DMS 273 (cell line): Measurements from ENCODE around the gene PCDH15.

Experiments
- DNase-seq: peaks from one replicate; lab custom pipeline; 2025; ENCODE audit not compliant: unreplicated experiment; lab: John Stamatoyannopoulos, UW

The PCDH15 gene

DNA sequence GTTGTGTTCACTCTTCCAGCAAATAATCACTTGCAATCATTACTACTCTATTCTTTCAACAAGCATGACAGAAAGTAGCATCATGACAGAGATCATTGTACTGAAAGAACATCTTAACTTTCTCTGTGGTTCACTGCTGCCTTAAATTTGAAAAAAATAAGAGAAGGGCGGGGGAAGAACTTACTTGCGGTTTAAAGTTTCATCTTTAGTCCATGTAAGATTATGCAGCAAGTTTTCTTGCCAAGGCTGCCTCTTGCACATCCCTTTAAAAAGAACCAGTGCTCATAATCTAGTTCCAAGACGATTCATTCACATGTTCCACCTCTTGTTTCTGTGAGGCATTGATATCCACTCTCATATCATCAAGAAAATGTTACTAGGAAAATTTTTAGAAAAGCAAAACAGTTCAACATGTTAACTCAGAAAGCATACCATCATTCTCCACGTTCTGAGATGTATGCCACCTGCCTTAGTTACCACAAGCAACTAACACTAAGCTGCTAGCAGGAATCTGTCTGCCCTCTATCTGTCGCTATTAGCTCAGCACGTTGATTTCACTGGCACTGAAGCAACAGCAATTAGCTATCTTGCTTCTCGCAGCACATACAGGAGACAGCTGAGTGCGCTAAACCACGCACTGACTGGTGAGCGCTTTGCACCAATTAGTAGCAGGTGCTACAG, at the start of gene PCDH15:
Gene PCDH15 (minus strand): TSS at position 491 of the 681 bp plus-strand sequence. CDS start 136,969 bp downstream, outside the sequence.
- peak; percentile 20 for DNase-seq

DNA sequence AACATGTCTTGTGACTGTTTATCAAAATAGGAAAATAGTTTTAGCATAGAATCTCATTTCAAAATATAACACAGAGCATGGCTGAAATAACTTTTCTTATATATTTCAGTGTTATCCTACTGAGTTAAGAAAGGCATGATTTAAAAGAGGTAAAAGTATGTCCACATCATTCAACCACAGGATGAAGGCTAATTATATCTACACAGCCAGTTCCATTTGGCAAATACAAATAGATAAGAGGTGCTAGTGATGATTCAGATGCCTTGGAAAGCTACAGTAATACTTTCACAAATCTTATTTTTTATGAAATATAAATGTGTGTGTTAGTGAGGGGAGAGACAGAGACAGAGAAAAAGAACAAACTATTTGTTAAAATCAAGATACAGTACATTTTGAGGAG, 42.9 kb upstream of the PCDH15 start:
- DNase-seq: no peak

DNA sequence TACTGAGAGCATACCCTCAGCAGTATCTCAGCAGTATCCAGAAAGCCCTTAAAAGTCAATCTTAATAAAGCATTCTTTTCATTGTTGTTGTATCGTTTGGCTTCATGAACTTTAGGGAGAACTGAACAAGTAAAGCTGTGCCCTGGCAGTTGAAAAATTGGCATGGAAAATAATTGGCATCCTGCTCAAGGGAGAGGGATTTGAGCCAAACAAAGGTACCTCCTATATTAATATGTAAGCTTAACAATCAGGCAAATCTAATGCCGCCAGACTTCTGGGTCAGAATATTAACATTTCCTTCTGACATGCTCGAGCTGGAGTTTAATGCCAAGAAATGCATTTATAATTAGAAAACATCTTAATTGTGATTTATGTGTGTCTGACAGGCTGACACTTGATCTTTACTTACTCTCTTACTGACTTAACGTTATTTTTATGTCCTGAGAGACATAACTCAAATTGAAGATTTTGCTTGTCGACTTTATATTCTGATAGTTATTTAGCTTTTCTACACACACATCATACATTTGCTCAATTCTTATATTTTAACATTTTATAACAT, 42.1 kb upstream of the PCDH15 start:
- DNase-seq: no peak

DNA sequence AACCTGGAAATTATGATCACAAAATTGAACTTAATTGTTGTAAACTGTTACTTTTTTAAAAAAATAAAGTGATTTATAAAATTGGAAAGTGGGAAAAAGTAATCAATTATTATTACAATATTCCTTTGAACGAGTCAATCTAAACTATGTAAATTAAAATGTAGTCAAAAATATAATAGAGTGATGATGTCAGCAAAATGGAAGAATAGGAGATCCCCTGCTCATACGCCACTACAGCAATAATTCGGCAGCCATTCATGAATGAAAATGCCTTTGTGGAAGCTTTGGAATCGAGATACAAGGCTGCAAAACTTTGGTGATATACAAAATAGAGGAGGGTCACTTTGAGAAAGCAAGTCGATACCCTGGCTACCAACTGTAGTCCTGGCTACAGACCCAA, 36.4 kb upstream of the PCDH15 start:
- no peak for DNase-seq

DNA sequence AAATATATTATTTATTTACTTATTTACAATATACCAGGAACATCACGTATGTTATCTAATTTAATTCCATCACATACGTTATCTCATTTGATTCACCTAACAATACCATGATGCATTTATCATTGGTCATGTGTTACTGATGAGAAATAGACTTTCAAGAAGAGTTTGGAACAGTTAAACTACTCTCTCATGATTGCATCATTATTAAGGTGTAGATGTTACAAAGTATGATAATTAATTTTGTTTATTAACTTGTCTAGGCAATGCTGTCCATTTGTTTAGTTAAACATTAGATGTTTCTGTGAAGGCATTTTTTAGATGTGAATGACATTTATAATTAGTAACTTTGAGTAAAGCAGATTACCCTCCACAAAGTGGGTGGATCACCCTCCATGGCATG, 32.0 kb upstream of the PCDH15 start:
- no peak for DNase-seq

DNA sequence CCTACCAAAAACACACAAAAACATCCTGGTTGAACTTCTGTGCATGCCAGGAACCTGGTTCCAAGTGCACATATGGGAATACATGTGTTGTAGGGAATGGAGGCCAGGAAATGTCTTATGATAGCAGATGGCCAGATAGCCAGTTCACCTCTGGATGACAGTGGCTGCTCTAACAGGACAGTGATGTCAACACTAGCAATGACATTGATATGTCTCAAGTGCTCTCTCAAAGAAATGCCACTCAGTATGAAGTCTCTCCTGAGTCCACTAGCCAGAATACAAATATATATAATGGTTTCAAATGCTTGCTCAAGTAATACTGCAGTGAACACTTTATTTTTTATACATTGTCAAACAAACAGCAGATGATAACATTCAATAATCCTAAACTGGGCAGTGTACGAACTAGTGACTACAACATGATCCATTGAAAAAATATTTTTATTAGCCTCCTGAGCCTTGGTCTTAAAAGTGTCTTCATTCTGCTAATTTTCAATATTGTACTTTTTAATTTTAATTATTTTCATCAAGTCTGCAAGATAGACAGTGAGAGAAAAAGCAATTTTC, 26.0 kb upstream of the PCDH15 start:
- DNase-seq: no peak

DNA sequence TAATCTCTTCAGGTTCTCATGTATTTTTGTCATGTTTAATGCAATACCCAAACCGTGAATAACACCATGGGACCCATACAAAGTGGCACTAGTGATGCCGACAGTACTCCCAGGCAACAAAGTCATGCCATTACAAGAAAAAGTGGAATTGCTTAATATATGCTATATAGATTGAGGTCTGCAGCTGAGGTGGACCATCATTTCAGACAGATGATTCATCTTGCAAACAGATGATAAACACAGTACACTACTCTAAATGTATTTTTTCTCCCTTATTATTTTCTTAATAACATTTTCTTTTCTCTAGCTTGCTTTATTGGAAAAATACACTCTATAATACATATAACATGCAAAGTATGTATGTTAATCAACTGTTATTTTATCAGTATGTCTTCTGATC, 14.6 kb upstream of the PCDH15 start:
- no peak for DNase-seq

DNA sequence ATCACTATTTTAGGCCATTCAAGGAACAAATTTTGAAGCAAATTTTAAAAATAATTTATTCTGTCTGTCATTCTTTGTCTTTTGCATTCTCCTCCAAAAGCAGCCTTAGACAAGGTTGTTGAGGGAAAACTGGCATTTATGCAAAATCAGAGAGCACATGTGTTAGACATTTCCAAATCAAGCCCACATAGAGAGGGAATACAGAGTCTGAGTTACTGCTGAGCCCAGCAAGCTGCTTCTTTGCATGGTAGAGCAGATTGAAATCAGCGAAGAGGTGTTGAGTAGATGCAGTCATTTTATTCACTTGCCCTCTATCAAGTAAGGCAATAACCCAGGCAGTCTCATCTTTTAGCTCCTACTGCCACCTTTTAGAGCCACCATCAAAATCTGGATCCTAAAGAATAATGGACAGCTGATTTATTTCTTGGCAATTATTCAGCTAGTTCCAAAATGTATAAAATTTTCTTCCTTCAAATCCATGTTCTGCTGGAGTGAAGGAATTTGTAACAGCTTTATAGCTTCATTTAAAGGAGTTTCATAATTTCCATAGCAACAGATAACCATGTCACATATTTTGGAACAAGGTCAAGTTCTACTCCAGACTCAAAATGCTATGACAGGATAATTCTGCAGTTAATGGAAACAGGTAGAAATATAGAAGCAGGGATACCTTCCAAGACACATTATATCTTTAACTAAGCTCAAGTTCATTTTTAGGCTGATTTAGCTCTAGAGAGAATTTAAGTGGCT, 7.3 kb upstream of the PCDH15 start:
- no peak for DNase-seq

DNA sequence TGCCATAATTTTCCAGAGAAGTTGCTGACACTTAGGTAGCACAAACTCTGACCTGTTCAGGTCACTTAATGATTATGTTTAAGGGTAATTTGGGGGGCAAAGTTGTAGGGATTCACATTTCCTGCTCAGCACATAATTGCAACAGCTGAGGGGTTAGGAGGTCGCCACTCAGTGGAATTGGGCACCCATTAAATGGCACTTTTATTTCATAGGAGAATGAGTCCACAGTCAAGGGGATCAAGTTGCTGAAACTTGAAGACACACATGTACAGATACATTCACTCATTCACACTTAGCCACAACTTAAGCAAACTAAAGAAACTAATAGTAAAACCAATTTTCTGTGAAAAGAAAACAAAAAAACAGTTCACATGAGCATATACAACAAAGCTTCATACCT, 1.5 kb downstream of the PCDH15 start:
- no peak for DNase-seq

DNA sequence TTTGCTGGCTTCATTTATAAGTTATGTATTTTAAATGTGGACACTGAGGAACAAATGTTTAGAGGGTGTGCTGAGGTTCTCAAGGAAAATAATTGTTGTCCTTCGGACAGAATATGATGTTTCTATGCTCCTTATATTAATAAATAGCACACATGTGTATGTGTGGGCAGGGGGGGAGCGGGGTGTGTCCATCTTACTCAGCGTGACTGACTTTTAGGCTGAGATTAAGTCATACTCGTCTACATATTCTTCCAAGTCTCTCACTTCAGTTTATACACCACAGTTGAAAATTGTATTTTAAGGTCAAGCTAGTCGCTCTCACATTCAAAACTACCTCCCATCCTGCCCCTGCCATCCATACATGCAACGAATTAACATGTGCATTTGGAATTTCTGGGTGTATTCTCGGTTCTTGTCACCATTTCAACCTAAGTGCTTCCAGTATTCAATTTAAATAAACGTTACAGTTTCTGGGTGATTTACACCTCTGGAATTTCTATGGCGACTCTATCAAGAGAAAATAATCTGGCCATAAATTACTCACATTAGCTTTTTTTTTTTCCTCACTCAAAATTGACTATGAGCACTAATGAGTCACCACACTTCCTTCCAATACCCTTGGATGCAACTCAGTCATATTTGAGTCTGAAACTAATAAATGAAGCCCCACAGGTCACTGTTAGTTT, 3.3 kb downstream of the PCDH15 start:
- DNase-seq: no peak

DNA sequence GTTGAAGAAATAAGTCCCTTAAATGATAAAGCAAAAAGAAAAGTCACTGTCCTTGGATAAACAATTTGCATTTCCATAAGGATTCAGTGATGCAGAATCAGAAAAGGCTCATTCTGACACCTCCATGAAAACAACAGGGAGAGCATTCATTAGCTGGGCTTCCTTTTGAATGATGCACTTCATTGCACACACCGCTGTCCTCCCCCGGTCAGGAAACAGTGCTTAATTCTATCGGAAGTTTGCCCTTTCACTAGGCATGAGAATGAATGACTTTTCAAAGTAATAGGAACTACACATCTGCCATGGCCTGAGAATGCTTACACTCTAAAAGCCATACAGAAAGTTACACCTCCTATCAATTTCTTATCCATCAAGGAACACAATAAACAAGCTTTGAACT, 4.2 kb downstream of the PCDH15 start:
- DNase-seq: no peak

DNA sequence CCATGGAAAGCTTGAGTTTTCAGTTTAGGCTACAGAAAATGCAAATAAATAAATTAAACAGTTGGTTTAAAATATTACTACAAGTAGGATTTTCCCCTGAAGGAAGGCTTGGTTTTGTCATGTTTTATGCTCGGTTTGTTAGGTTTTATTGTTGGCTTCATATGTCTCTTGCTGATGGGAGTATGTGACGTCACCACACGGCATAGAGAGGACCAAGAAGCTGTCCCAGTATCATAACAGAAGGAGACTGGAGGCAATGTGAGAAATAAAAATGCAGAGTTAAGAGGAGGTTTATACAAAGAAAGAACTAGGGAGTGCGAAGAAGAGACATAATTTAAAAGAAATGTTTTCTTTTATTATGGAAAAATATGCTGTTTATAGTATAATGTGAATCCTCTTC, 24.4 kb downstream of the PCDH15 start:
- no peak for DNase-seq

DNA sequence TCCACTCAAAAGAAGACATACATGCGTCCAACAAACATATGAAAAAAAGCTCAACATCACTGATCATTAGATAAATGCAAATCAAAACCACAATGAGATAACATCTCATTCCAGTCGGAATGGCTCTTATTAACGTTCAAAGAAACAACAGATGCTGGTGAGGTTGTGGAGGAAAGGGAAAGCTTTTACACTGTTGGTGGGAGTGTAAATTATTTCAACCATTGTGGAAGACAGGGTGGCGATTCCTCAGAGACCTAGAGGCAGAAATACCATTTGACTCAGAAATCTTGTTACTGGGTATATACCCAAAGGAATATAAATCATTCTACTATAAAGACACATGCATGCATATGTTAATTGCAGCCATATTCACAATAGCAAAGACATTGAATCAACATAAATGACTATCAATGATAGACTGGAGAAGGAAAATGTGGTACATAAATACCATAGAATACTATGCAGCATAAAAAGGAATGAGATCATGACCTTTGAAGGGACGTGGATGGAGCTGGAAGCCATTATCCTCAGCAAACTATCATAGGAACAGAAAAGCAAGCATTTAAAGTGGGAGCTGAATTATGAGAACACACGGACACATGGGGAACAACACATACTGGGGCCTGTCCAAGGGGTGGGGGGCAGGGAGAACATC, 28.4 kb downstream of the PCDH15 start:
- no peak for DNase-seq

DNA sequence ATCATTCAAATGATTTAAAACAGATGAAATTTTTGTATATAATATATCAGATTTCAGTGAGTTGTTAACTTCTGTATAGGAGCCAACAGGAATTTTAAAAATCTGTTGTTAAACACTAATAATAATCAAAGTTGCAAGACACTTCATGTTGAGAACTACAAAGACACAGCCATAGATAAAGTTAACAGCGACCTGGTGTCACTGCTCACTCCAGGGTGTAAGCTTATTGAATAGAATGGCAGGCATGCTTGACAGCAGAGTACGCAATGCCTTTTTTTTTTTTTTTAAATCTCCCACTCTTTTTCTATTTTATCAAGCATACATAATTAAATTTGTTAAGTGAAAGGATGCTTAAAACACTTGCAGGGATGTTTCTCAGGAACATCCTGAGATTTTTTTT, 32.0 kb downstream of the PCDH15 start:
- DNase-seq: no peak

DNA sequence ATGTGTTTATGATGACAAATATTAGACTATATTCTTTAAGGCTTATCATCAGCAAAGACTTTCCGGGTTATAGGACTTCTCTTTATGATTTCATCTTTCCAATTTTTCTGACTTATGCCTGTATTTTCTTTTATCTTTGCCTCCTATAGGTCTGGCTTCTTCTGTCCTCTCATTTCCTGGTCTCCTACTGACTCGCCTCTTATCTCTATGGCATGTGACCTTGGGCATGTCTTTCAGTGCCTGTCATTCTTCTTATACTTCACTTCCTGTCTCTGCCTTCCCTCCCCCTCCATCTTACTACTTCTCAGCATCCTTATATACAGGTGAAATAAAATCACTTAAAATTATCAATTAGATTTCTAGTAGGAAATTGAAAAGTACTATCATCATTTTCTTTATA, 42.2 kb downstream of the PCDH15 start:
- no peak for DNase-seq

DNA sequence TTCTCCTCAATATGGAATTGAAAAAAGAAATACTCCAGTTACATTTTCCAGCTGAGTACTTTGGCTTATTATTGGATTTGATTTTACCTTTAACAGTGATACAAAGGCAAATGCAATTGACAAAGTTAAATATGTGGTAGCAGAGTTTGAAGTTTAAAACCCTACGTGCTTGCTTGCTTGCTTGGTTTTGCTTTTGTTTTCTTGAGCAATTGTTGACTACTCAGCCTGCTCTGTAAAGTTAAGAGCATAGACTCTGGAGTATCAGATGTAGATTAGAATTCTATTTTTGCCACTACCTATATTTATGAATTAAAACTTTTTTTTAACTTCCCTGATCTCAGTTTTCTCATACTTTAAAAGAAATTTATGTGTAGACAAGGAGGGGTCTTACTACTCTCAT, 51.4 kb downstream of the PCDH15 start:
- no peak for DNase-seq

DNA sequence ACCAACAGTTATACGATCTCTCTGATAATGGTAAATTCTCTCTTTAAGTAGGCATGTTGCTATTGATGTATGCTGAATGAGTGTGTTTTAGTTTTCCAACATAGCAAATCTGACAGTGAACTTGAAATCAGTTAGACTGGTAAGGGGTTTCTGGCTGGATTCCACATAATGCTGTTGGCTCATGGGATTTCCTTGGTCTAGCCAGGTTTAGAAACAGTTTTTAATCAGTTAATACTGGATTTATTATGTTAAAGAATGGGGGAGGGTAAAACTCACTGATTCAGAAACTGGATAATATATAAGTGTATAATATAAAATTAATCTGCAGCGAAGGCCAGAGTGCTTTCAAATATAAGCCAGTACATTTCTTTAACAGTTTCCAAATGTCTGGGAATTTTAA, 55.6 kb downstream of the PCDH15 start:
- DNase-seq: no peak

DNA sequence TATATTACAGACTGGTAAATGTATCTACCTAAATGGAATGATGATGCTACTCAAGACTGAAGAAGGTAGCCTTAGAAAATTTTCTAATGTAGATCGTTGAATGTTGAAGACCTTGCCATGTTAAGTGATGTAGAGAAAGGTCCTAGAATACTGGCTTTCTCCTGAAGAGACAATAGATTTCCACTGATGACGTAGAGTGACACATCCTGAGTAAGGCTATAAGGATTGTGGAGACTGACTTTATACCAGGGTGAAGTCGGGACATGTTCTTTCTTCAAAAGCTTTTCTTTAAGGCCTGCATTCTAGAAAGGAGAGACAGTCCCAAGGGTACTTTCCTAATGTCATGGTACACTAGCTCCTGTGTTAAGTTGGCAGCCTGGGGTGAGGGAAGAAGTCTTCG, 58.6 kb downstream of the PCDH15 start:
- no peak for DNase-seq

DNA sequence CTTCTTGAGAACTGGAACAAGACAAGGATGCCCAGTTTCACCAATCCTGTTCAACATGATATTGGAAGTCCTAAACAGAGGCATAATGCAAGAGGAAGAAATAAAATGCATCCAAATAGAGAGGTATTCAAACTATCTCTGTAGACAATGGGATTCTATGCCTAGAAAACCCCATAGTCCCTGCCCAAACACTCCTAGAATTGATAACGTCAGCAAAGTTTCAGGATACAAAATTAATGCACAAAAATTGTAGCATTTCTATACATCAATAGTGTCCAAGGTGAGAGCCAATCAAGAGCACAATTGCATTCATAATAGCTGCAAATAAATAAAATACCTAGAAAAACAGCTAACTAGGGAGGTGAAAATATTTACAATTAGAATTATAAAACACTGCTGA, 72.5 kb downstream of the PCDH15 start:
- DNase-seq: no peak

DNA sequence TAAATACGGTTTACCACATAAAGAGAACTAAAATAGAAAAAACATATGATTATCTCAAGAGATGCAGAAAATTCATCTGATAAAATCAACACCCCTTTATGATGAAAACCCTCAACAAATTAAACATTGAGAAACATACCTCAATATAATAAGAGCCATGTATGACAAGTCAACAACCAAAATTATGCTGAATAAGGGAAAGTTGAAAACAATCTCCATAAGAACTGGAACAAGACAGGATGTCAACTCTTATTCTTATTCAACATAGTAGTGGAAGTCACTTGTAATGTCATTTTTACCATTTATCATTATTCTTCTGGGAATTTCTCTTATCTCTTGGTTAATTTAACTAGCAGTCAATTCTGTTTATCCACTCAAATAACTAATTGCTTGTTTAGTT, 79.0 kb downstream of the PCDH15 start:
- no peak for DNase-seq

DNA sequence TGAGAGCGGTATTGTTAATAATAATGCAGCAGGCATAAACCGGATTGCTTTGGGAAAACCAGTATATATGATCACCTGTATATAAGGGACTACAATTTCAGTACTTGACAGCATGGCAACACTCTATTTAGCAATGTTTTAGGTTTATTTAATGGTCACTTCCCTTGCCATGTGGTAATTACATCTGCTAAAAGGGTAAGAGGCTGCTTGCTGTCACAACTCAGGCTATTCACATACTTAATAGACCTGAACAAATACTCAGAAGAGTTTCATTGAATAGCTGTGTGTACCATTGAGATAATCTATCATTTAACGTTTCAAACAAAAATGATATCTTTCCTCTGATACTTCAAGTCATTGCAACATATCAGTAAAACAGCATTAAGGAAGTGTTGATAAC, 90.1 kb downstream of the PCDH15 start:
- no peak for DNase-seq
